ENCODE results near the gene LZTS3.
"Not testable (repeated sequence)": the region's sequence is repeated elsewhere in the genome, so short reads cannot be mapped to it uniquely, and the experiment has no call there.

LZTS3 gene

DNA sequence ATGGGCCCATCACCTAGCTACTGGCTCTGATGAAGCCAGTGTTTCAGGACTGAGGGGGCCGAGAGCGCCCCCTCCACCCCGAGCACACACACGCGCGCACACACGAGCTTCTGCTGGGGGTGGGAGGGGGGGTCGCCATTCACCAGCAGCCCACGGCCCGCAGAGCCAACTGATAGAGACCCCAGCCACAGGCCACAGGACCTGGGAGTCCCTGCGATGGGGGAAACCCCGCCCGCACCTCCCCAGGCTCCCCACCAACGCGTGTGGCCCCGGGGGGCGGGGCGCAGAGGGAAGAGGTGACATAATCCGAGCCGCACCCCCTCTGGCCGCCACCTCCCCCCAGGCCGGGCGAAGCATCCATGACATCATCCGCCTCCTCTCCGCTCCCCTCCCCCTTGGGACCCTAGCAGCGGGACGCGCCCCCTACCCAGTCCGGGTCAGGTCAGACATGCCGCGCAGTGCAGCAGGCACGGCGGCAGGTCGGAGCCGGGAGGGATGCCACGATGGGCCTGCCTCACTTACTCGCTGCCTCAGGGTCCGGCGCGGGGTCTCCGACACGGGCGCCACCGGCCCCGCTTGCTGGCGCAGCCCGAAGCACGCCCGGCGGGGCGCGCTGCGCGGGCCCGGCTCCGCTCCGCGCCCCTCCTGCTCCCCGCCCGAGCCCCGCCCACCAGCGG is at the start of gene LZTS3:
TSS of gene LZTS3 (minus strand) at position 617 of the 677 bp plus-strand sequence. CDS start 6,386 bp downstream, outside the sequence.
- no peak for FAIRE-seq

DNA sequence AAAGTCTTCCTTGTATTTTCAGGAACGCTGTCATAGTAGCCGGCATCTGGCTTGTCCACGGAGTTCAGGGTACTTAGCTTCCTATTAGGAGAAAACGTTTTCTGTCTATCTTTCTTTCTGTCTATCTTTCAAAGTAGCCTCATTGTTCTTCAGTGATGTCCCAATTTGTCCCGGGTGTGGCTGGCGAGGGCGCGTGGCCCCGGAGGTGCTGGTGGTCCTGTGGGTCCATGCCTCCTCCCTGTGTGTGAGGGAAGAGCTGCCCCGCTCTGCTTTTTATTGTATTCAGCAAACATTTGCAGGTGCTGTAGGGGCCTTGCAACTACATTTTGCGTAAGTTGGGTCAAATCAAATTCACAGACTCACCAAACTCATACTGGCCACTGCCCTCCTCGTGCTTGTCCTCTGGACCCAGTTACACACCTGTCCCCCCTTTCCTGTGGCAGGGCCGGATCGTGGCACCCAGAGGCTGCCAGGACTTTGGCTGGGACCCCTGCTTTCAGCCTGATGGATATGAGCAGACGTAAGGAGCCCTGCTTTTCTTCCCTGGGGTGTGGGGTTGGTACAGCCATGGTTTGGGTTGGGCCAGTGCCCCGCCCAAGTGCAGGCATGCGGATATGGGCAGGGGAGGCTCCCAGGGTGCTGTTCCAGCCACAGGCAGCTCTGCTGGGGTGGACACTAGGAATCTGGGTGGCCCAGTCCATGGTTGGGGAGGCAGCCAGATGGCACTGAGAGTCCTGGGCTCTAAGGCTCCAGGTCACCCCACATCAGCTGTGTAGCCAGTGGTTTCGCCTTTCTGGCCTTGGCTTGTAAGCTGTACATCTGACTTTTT is 48.3 kb upstream of the LZTS3 start:
- FAIRE-seq = no peak

DNA sequence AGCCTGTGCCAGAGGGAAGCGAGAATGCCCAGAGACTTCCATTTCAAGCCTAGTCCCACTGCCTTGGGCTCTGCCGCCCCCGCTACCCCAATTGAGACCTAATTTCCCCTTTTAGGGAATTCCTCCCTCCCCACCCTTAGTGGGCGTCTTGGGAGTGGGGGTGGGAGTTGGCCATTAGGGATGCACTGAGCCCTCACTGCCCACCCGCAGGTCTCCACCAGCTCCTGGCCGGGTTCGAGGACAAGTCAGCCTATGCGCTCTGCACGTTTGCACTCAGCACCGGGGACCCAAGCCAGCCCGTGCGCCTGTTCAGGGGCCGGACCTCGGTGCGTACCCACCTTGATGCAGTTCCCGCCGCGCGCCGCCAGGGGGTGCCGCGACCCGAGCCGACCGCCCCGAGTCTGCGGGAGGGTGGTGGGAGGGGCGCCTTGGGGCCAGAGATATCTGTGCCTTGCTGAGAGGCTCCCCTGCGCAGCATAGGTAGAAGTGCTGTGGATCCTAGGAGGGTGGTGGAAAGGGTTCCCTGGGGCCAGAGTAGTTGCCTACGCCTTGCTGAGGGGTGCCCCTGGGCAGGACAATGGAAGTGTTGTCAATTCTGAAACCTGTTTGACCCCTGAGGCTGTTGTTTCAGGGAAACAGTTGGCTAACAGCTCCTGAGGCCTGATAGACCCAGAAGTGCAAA is 45.1 kb upstream of the LZTS3 start:
- FAIRE-seq = no peak

DNA sequence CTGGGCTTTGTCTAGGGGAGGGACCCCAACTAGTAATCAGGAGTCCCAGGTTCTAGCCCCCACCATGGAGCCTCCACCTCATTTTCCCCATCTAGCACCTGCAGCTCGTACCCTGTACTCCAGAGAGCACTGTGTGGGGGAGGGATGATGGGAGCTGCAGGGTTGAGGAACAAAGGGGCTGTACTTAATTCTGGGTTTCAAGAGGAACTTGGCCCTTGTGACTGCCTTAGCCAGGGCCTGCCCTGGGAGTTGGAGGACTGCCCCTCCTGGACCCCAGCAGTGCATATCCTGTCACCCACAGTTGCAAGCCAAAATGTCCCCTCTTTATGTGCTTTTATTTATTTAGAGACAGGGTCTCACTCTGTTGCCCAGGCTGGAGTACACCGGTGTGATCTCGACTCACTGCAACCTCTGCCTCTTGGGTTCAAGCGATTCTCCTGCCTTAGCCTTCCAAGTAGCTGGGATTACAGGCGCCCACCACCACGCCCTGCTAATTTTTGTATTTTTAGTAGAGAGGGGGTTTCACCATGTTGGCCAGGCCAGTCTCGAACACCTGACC is 42.1 kb upstream of the LZTS3 start:
- not testable (repeated sequence) for FAIRE-seq

DNA sequence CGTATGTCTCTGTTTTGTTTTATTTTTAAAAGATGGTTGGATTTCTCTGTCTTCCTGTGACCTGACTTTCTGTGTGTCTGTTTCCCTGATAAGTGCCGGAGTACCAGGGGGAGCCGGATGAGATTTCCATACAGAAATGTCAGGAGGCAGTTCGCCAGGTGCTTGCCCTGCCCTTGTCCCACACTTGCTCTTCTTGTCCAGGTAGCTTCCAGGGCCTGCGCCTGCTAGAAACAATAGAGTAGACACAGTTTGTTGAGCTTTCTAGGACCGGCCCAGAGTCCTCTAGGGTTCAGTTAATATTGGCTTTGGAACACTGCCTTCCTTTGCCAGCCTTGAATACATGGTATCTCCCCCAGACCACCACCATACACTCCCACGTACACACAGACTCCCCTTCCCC is 39.9 kb upstream of the LZTS3 start:
- FAIRE-seq = no peak

DNA sequence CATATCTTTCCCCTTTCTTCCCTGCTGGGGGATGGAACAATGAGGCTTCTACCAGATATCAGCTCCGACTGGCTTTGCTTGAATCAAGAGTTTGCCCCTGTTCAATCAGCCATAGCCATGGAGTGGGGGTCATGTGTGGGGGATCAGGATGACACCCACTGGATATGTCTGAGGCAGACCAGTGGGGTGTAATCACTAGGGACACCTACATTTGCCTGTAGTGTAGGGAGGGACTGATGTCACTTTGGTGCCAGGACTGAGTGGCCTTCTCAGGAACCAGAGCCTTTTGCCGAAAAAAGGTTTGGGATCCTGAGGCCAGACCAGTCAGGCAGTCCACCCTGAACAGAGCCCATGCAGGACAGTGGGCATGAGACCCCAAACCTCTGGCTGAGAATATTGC is 37.0 kb upstream of the LZTS3 start:
- no peak for FAIRE-seq

DNA sequence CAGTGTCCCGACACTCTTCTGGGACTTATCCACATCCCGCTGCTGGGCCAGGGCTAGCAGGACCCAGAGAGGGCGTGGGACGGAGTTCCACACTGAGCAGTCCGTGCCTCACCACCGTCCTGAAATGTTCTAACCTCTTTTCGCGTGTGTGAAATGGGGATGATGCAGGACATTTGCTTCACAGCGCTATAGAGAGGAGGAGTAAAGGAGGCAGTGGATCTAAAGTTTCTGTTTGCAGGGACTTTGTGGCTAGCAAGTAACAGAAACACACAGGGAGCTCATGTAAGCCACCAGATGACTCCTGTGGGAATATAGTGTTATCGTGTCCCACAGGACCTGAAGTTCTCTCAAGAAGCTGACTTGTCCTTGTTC is 36.6 kb upstream of the LZTS3 start:
- no peak for FAIRE-seq

DNA sequence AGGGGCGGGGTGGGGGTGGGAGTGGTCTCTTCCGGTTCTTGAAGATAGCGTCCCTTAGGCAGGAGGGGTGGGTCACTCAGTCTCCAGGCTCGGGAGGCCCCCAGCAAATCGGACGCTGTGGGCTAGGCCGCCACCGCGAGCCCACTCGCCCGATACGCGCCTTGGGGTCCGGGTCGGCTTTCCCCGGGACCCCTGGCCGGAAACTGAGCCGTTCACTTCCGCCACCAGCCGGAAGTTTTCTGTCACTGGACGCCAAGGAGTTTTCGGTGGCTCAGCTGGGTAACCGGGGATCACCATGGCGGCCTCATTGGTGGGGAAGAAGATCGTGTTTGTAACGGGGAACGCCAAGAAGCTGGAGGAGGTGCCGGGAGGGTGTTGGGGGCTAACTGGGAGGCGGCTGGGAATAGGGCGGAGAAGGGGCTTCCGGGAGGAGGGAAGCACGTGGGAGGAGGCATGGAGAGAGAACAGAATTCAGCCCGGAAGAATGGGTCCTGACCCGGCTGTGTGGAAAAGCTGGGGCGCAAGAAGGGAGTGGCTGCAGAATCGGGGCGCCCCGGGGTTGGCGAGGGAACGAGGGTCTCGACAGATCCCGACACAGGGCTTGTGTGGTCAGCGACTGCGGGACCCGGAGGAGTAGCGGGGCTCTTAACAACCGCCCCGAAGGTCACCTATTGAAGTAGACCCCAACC is 36.1 kb upstream of the LZTS3 start, which contains the start of gene ITPA:
TSS of gene ITPA (plus strand) at position 242 of the 689 bp plus-strand sequence. CDS start at position 296, 54 bp downstream.
- FAIRE-seq = no peak

DNA sequence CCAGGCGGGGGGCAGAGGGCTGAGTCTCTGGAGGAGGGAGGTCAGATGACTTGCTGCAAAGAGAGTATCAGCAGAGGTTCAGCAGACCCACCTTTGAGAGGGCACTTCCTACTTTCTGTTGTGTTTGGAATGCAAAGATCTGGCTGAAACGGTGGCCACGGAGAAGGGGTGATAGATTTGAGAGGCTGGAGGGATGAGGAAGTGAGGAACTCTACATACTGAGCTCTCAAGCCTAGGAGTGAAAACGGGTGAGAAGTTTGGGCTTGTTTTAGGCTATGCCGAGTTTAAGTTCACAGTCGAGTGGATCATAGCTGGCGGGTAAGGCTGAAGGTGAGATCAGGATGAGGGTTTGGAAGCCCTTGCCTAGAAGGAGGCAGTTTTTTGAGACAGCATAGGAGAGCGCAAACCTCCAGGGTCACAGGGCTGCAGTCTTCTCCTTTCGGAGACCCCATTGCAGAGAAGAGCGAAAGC is 35.5 kb upstream of the LZTS3 start:
- no peak for FAIRE-seq

DNA sequence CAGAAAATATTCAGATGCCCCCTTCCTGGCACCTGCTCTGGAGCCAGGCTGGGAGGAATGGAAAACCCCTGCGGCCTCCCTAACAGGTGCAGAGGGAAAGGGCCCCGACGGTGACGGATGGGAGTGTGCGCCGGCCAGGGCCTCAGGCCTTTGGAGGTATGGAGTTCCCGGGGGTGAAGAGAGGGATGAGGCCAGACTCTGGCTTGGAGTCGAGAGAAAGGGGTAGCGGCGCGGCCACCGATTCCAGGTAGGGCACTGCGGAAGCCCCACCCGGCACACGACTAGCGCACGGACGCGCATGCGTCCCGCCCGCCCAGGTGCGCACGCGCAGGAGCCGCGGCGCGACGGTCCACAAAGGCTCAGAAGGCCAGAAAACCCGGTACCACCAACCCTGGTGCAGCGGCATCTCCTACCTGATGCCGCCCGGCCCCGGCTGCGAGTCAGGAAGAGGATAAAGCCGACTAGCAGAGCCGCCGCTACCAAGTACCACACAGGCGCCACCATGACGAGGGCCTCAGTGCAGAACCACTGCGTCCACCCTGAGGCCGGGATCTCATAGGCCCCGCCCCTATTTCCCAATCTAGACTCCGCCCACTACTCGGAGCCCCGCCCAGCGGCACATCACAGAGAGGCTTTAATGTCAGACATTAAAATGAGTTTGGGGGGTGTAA is 30.9 kb upstream of the LZTS3 start, which contains the start of gene DDRGK1:
TSS of gene DDRGK1 (minus strand) at position 559 of the 671 bp plus-strand sequence. CDS start at position 504, 55 bp downstream.
- FAIRE-seq = peak; percentile 8

DNA sequence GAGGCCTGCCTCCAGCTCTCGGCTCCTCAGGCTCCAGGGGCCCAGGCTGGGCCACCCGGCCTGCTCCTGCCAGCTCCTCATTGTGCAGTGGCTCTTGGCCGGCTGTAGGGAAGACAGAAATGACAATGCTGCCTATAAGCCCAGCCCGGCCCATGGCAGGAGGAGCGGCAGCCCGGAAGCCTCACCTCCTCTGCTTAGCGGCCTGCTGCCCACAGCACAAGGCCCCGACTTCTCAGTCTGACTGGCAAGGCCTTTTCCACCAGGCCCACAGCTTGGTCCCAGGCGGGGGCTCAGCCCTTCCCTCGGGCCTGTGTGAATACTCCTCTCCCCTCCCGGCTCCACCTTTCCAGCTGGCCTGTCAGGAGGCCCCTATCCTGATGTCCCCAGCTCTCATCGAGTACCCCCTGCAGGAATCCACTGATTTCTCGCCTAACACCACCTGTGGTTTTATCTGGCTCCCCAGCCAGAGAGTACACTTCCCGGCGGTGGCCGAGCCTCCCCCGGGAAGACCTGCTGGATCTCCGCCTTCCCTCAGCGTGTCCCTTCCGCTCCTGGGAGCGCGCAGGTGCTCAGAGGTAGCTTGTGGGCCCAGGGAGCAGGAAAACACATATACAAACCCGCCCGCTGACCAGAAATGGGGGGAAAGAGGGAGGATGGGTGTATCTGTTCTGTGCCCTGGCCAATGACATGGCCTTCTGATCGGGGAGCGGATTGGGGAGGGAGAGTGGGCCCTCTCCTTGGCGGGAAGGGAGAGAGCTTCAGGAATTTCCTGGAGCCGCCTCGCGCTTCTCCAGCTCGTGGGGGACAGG is 30.2 kb upstream of the LZTS3 start:
- no peak for FAIRE-seq

DNA sequence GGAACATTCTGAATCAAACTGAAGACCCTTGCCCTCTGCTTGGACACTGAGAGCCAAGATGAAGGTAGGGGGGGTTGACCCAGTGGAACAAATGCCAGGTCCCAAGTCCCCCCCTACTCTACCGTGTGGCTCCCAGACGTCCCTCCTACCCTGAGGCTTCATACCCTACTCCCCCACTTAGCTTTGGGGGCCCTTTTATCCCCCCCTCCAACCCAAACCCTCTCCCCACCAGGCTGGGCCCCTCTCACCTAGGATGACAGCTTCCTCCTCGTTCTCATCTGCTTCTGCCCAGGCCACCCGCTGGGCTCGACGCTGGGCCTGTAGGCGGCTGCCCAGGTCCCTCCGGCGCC is 29.6 kb upstream of the LZTS3 start:
- FAIRE-seq = no peak

DNA sequence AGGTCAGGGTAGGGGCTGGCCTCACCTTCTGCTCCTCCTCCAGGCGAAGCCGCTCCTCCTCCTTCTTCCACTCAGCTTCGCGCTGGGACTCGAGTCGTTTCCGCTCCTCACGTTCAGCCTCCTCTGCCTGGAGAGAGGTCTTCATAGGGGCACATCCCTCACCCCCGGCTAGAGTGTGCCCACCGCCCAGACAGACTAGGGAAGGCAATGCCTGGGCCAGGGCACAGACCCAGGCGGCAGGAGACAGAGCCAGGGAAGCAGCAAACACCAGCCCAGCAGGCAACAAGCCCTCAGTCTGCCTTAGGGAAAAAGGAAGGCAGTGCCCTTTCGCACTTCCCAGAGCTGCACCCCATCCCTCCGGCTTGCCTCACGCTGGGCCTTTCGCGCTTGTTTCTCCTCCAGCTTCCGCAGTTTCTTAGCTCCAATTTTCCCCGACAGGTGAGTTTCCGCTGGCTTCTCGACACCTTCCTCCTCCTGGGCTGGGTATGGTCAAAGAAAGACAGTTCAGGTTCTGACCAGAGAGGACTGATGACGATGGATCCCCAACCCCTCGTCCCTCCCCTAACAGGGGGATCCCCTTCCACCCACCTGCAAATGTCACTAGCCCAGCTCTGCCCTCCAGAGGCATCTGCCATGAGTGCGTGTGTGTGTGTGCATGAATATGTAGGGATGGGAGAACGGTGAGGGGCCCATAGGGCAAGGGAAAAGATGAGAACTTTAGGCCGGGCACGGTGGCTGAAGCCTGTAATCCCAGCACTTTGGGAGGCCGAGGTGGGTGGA is 26.8 kb upstream of the LZTS3 start:
- no peak for FAIRE-seq

DNA sequence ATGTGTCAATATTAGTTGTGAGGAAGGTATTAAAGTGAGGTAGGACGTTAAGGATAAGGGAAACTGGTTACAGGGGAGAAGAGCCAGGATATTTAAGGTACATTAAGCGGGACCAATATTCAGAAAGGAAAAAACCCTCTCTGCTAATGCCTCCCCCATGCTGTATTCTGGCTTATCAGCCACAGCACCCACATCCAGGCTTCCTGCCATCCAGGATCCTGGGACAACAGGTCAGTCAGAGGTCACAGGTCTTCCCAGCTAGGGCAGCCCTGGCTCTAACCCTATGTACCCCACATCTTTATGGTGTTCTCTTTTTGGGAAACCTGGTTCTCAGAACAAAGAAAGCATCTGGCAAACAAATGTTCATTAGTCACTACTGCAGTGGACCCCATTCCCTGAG is 25.9 kb upstream of the LZTS3 start:
- no peak for FAIRE-seq

DNA sequence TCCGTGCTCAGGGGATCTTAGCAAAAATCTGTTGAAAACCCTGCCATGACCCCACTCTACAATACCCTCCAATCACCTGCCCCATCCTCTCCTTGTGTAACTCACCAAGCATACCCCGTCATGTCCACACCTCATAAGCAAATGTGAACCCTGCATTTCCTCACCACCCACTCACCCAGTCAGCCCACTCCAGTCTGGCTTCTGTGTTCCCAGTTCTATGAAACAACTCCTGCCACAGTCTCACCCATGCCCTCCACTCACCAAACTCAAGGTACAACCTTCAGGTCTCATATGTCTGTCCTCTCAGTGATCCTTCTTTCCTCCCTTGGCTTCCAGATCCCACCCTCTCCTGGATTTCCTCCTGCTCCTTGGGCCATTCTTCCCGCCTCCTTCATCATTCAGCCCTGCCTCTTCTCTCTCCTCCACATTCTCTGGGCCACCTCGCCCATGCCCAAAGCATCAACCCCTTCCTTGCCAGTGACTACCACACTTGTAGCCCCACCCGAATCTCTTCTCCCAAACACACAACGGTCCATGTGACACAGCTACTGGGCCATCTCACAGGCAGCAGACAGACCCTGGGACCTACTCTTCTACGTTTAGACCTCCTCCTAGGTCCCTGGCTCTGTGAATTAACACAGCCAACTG is 22.4 kb upstream of the LZTS3 start:
- no peak for FAIRE-seq

DNA sequence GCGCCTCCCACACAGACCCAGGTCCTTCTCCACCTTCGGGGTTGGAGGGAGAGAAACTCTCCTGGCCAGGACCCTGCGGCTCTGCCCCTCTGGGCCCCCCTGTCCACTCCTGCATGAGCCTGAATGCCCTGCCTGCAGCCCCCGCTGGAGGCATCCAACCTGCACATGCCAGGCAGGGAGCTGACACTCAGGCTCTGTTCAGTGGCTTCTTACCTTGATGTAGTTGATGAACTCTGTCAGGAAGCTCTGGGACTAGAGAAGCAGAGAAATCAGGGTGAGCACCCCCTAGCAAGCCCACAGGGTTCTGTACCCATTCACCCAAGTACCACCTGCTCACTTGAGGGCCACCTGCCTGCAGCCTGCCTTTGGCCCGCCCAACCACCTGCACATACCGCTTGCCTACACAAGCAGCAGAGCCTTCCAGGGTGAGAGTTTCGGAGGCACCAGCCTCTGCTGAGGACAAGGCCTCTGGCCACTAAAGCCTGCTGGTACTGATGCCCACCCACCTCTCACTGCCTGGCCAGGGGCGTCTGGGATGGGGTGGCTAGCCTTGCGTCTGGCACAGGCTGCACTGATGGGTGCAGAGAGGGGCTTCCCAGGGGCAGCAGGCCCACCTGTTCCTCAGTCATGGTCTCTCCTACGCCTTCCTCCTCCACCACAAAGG is 21.4 kb upstream of the LZTS3 start:
- FAIRE-seq = no peak

DNA sequence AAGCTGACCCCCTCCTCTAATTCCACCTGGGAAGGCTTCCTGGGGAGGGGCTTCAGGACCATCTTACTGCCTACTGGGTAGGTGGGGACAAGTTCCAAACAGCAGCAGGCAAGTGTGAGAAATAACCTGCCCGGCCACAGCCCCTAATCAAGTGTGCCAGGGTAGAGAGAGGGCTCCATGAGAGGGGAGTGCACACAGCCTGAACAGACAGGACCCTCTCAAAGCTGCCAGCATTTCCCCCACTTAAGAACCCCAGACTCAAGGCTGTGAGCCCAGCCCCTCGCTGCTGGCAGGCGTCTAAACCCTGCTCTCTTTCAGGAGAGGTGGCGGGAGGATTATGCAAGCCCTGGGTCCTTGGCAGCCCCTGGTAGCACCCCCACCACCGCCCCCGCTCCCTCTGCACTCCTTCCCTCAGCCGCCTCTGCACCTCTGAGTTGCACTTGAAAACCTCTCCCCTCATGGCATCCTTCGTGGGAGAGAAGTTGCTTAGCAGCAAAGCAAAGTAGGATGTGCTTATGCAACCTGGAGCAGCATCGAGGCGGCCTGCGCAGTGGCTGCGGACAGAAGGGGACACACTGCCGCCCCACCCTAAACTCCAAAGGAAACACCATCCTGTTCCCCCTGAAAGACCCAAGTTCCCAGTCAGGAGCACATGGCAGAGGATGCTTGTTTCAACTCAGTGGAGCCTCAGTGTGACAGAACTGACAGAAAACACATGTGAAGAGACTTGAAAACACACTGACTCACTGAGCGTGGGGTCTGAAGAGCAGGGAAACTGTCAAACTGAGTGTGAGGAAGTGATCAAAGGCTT is 20.7 kb upstream of the LZTS3 start:
- FAIRE-seq = no peak

Data from endometrium (tissue), 2 donors.